H1 (cell line): ENCODE measurements around the gene LCN6. TPM values are rescaled to one million over a fixed set of nuclear protein-coding genes. Genes with fewer than 3 reads are reported as not detected.

ENCODE experiments used
- CTCF ChIA-PET: fragments of 300-600 bp; sonication (Branson Sonifier 250); formaldehyde crosslinking; loops from one replicate; lab custom pipeline; 2021; ENCODE audit not compliant: partially characterized antibody; lab: Charles Lee
- POLR2A ChIA-PET: fragments of 300-600 bp; sonication (Branson Sonifier 250); formaldehyde crosslinking; loops from one replicate; lab custom pipeline; 2021; ENCODE audit warnings: inconsistent platforms; ENCODE audit not compliant: partially characterized antibody; lab: Charles Lee
- DNase-seq, 2 experiments: peaks; one replicate each; pipeline versions ENCODE4 v3.0.0 to v3.0.0-alpha.2; 2010 to 2022; ENCODE audit warnings: low spot score in 2 of 2, low read depth in 1 of 2, mixed read lengths in 1 of 2
- FAIRE-seq: peaks from 2 replicates; lab custom pipeline; 2011; peaks lifted over from hg19 to GRCh38; lab: Jason Lieb, UNC
- H2AFZ ChIP-seq: 2 replicates; pipeline ENCODE4 v1.8.1; 2012; ENCODE audit warnings: low read length, inconsistent platforms
- H2AK5ac ChIP-seq: 2 replicates; pipeline ENCODE4 v1.6.1; 2013; ENCODE audit warnings: low read depth, low read length
- H2BK120ac ChIP-seq: replicated peaks from 2 replicates; pipeline ENCODE3; 2013; ENCODE audit warnings: low read depth, low read length, inconsistent platforms
- H2BK12ac ChIP-seq: 2 replicates; pipeline ENCODE4 v1.6.1; 2013; ENCODE audit warnings: low read depth, low read length
- H2BK15ac ChIP-seq: 2 replicates; pipeline ENCODE4 v1.6.1; 2013; ENCODE audit warnings: low read length
- H2BK20ac ChIP-seq: 2 replicates; pipeline ENCODE4 v1.6.1; 2013; ENCODE audit warnings: low read length
- H2BK5ac ChIP-seq: 2 replicates; pipeline ENCODE4 v1.6.1; 2013; ENCODE audit warnings: low read depth, low read length
- H3K14ac ChIP-seq: 2 replicates; pipeline ENCODE4 v1.6.1; 2013; ENCODE audit warnings: inconsistent platforms; ENCODE audit not compliant: insufficient read length
- H3K18ac ChIP-seq: 2 replicates; pipeline ENCODE4 v1.6.1; 2013; ENCODE audit warnings: low read length; ENCODE audit errors: extremely low read depth
- H3K23ac ChIP-seq: 2 replicates; pipeline ENCODE4 v1.6.1; 2013; ENCODE audit warnings: inconsistent platforms; ENCODE audit not compliant: insufficient read length
- H3K23me2 ChIP-seq: 2 replicates; pipeline ENCODE4 v1.6.1; 2013; ENCODE audit warnings: low read depth, low read length
- H3K27ac ChIP-seq: 2 replicates; pipeline ENCODE4 v1.6.1; 2011; ENCODE audit warnings: low read depth, low read length, inconsistent platforms
- H3K27me3 ChIP-seq, 4 experiments: replicated peaks in 1 of 4; 1 replicate in 1 of 4; 2 replicates in 3 of 4; pipeline versions ENCODE4 v1.6.1 to v1.8.1; 2011 to 2013; ENCODE audit warnings: low read length in 3 of 4, mild to moderate bottlenecking in 3 of 4, inconsistent platforms in 2 of 4, mixed read lengths in 2 of 4, moderate library complexity in 1 of 4; ENCODE audit not compliant: control insufficient read depth in 3 of 4, insufficient read depth in 3 of 4; ENCODE audit errors: extremely low read depth in 1 of 4
- H3K36me3 ChIP-seq, 4 experiments: 2 replicates each; pipeline versions ENCODE4 v1.6.1 to v1.8.1; 2011 to 2013; ENCODE audit warnings: mild to moderate bottlenecking in 4 of 4, low read length in 3 of 4, moderate library complexity in 2 of 4, control low read depth in 1 of 4, inconsistent platforms in 1 of 4; ENCODE audit not compliant: insufficient read depth in 4 of 4, control insufficient read depth in 2 of 4
- H3K4ac ChIP-seq: replicated peaks from 2 replicates; pipeline ENCODE3; 2013; ENCODE audit warnings: low read length, low read depth, mixed read lengths, inconsistent platforms; ENCODE audit not compliant: insufficient read length
- H3K4me1 ChIP-seq, 4 experiments: replicated peaks in 1 of 4; 1 replicate in 1 of 4; 2 replicates in 3 of 4; pipeline versions ENCODE4 v1.6.1 to v1.8.1; 2011 to 2013; ENCODE audit warnings: low read length in 3 of 4, inconsistent platforms in 2 of 4, mixed read lengths in 1 of 4; ENCODE audit not compliant: insufficient read depth in 4 of 4, control insufficient read depth in 3 of 4
- H3K4me2 ChIP-seq, 2 experiments: 2 replicates each; pipeline versions ENCODE4 v1.6.1 to v1.8.1; 2011 to 2013; ENCODE audit warnings: low read depth in 2 of 2, low read length in 2 of 2, control low read depth in 1 of 2, inconsistent platforms in 1 of 2, mild to moderate bottlenecking in 1 of 2; ENCODE audit not compliant: insufficient read depth in 1 of 2
- H3K4me3 ChIP-seq, 4 experiments: fragments of 200-600, 300-600 bp in 1 of 4; sonication (generic), shearing (Covaris generic), sonication (Bioruptor Twin) in 1 of 4; 2 replicates each; pipeline versions ENCODE4 v1.5.1 to v1.8.1; 2011 to 2016; ENCODE audit warnings: low read length in 4 of 4, low read depth in 3 of 4, control low read depth in 2 of 4, inconsistent platforms in 2 of 4, mild to moderate bottlenecking in 2 of 4, mixed read lengths in 1 of 4, moderate library complexity in 1 of 4; ENCODE audit not compliant: insufficient read depth in 2 of 4; ENCODE audit errors: extremely low read depth in 1 of 4
- H3K56ac ChIP-seq: replicated peaks from 2 replicates; pipeline ENCODE3; 2013; ENCODE audit warnings: low read depth, mild to moderate bottlenecking, mixed read lengths, low read length, inconsistent platforms; ENCODE audit not compliant: insufficient read length
- H3K79me1 ChIP-seq: 2 replicates; pipeline ENCODE4 v1.6.1; 2013; ENCODE audit warnings: low read depth, low read length, control low read depth
- H3K79me2 ChIP-seq, 2 experiments: 2 replicates each; pipeline versions ENCODE4 v1.6.1 to v1.8.1; 2012 to 2013; ENCODE audit warnings: low read length in 2 of 2, mild to moderate bottlenecking in 2 of 2, inconsistent platforms in 1 of 2; ENCODE audit not compliant: insufficient read depth in 2 of 2, control insufficient read depth in 1 of 2
- H3K9ac ChIP-seq, 4 experiments: replicated peaks in 1 of 4; 1 replicate in 1 of 4; 2 replicates in 3 of 4; pipeline versions ENCODE4 v1.6.1 to v1.8.1; 2011 to 2013; ENCODE audit warnings: low read depth in 3 of 4, low read length in 3 of 4, control low read depth in 2 of 4, mild to moderate bottlenecking in 2 of 4, moderate library complexity in 2 of 4, inconsistent platforms in 1 of 4; ENCODE audit errors: extremely low read depth in 1 of 4
- H3K9me3 ChIP-seq, 2 experiments: 2 replicates each; pipeline versions ENCODE4 v1.6.1 to v1.8.1; 2012 to 2013; ENCODE audit warnings: mild to moderate bottlenecking in 2 of 2, moderate library complexity in 2 of 2, control low read depth in 1 of 2, inconsistent platforms in 1 of 2, low read depth in 1 of 2, low read length in 1 of 2, mixed read lengths in 1 of 2; ENCODE audit not compliant: insufficient read depth in 2 of 2
- H4K20me1 ChIP-seq, 2 experiments: replicated peaks in 1 of 2; 2 replicates each; pipeline versions ENCODE3 to v1.8.1; 2011 to 2013; ENCODE audit warnings: inconsistent platforms in 2 of 2, low read length in 2 of 2, mild to moderate bottlenecking in 1 of 2; ENCODE audit not compliant: insufficient read depth in 2 of 2, control insufficient read depth in 1 of 2
- H4K5ac ChIP-seq: 2 replicates; pipeline ENCODE4 v1.6.1; 2013; ENCODE audit warnings: low read length, low read depth, mixed read lengths, inconsistent platforms; ENCODE audit not compliant: insufficient read length
- H4K8ac ChIP-seq: 2 replicates; pipeline ENCODE4 v1.8.0; 2013; ENCODE audit warnings: mild to moderate bottlenecking, moderate library complexity, low read length, inconsistent platforms; ENCODE audit not compliant: insufficient read depth; ENCODE audit errors: extremely low read depth
- H4K91ac ChIP-seq: replicated peaks from 2 replicates; pipeline ENCODE3; 2013; ENCODE audit warnings: low read length, mixed read lengths, inconsistent platforms; ENCODE audit not compliant: insufficient read length
- KDM5A ChIP-seq: fragments of 200-600 bp; IDR thresholded peaks from 2 replicates; pipeline ENCODE4 v1.7.1; 2012; ENCODE audit warnings: mild to moderate bottlenecking, low read length, inconsistent platforms, mixed read lengths
- POU5F1 ChIP-seq: IDR thresholded peaks from 2 replicates; pipeline ENCODE4 v1.6.1; 2011; ENCODE audit warnings: low read depth, mild to moderate bottlenecking, low read length, moderate library complexity
- TAF7 ChIP-seq: optimal IDR thresholded peaks from 2 replicates; pipeline ENCODE3; 2011; ENCODE audit warnings: low read depth, mild to moderate bottlenecking, inconsistent platforms, low read length, moderate library complexity, borderline replicate concordance
- WGBS, 2 experiments: shearing (Covaris generic) in 1 of 2; methylation state at CpG; one replicate each; pipeline versions ENCODE4 v1.1.6 to v1.1.7; 2013 to 2015; ENCODE audit warnings: low lambda C conversion rate in 2 of 2, mixed read lengths in 2 of 2, inconsistent platforms in 1 of 2, low coverage in 1 of 2, missing lambda C conversion rate in 1 of 2; ENCODE audit not compliant: insufficient replicate concordance in 2 of 2, insufficient coverage in 1 of 2, insufficient read length in 1 of 2; ENCODE audit errors: extremely low coverage in 1 of 2, missing lambda C conversion rate in 1 of 2; 5-methylcytosine and 5-hydroxymethylcytosine counted together
- polyA plus RNA-seq, 7 experiments: library from polyadenylated mRNA; depleted of rRNA in 3 of 7; stranded (reverse) in 5 of 7; unstranded in 2 of 7; fragments of >200 nt in 5 of 7; fragments of 200-250 nt in 2 of 7; gene quantifications; 1 replicate in 5 of 7; 2 replicates in 1 of 7; 4 replicates in 1 of 7; pipeline versions ENCODE4 v1.2.1 to v1.2.3, GENCODE V29; 2011 to 2013; ENCODE audit warnings: missing spikeins in 2 of 7, mixed read lengths in 2 of 7
- total RNA-seq: library from RNA; stranded (reverse); fragmentation: NEBNext Ultra II Directional; extraction: Animal tissue kit (Norgen Biotek cat#: 25700); gene quantifications from 2 replicates; pipeline ENCODE4 v1.2.1, GENCODE V29; 2021

The LCN6 gene
- total and polyA plus RNA-seq, 2 of the 8 experiments (the other 6 are each of a cell fraction or from before 2014, with no cell fraction given) = not detected

DNA sequence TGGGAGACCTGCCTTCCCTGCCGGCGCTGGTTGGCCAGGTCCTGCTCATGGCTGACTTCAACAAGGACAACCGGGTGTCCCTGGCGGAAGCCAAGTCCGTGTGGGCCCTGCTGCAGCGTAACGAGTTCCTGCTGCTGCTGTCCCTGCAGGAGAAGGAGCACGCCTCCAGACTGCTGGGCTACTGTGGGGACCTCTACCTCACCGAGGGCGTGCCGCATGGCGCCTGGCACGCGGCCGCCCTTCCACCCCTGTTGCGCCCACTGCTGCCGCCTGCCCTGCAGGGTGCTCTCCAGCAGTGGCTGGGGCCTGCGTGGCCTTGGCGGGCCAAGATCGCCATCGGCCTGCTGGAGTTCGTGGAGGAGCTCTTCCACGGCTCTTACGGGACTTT lies 25.4 kb downstream of the LCN6 start:
- no peak overlapping the region for H2AFZ ChIP-seq
- no peak for FAIRE-seq

More for the DNA sequence above, 25.4 kb downstream of the LCN6 start:
- Histone ChIP-seq H3K4me1 (peaks cover 3 to 22% (median 4%) of the 10 kb centered on the region in 4 experiments), H3K23ac (no peak overlapping the region), H2BK20ac (no peak overlapping the region), H4K8ac (peak overlapping the region; percentile 16; the same call in 1 of the 2 replicates), H3K4me3 (no peak overlapping the region), H3K9ac (no peak overlapping the region; a peak in 2 of 7 replicates)
- no peak for TF ChIP-seq KDM5A
- peak; percentile 37 for TF ChIP-seq TAF7
- no peak for TF ChIP-seq POU5F1
- TF ChIP-seq, all 59 proteins: peak for 1
- POLR2A ChIA-PET = interaction anchor here (0.6 to 4.3 kb wide), 4 partner anchors 10 to 125 kb away, joined by 3 to 46 read pairs (median 4); partner anchors contain the start of gene DIPK1B
- H3K79me2 ChIP-seq = peaks cover 8 to 26% of the 10 kb centered on the region in 2 experiments
- H2AK5ac ChIP-seq = no peak overlapping the region
- H3K4ac ChIP-seq = no peak overlapping the region
- H3K56ac ChIP-seq = no peak overlapping the region
- H3K27ac ChIP-seq = no peak overlapping the region
- peak overlapping the region; percentile 24; the same call in 1 of the 2 replicates for H2BK5ac ChIP-seq
- H4K20me1 ChIP-seq = peaks cover 30 to 52% of the 10 kb centered on the region in 2 experiments
- DNase-seq = no peak
- no peak overlapping the region for H2BK15ac ChIP-seq
- no peak overlapping the region for H3K14ac ChIP-seq
- H4K5ac ChIP-seq = no peak overlapping the region
- H3K36me3 ChIP-seq = peaks cover 19 to 49% (median 35%) of the 10 kb centered on the region in 4 experiments
- H3K4me2 ChIP-seq = no peak overlapping the region
- H2BK120ac ChIP-seq = no peak overlapping the region
- H2BK12ac ChIP-seq = no peak overlapping the region
- peaks cover 6% of the 10 kb centered on the region; the same call in 1 of the 2 replicates for H3K23me2 ChIP-seq
- H4K91ac ChIP-seq = no peak overlapping the region
- CTCF ChIA-PET = interaction anchor here (1.1 to 1.9 kb wide), 2 partner anchors 10 to 306 kb away, joined by 5 read pairs; partner anchors contain the start of gene DIPK1B
- no peaks in the 10 kb centered on the region for H3K27me3 ChIP-seq
- no peak overlapping the region for H3K18ac ChIP-seq
- H3K9me3 ChIP-seq = no peaks in the 10 kb centered on the region
- peaks cover 7% of the 10 kb centered on the region for H3K79me1 ChIP-seq
- 89% methylated on average over 15 of the region's 24 CpGs; no CpG with 5 or more reads in 1 of the 2 experiments for WGBS, 2 experiments
